ENCODE data around the gene HIGD1B.

GRCh38 chr17:44872131-44872768 is 24.6 kb downstream of the HIGD1B start:
- TF ChIP-seq POLR2A (IDR thresholded peaks at IDR 0.05) (no peak), CTCF (IDR thresholded peaks at IDR 0.05) (no peak), POLR2AphosphoS5 (IDR thresholded peaks at IDR 0.05) (no peak)

All from suprapubic skin (tissue), 4 donors.